M059J (cell line): ENCODE data around the gene ZSCAN23. TPM values are rescaled to one million over a fixed set of nuclear protein-coding genes. Genes with fewer than 3 reads are reported as not detected.
A peak's percentile ranks its signal among the peaks of the same experiment; 100 is the strongest.
"Not testable (repeated sequence)": the region's sequence is repeated elsewhere in the genome, so short reads cannot be mapped to it uniquely, and the experiment has no call there.

Experiments used
- DNase-seq: peaks from one replicate; pipeline ENCODE4 v3.0.0-alpha.2; 2012; ENCODE audit warnings: low read depth
- total RNA-seq: library from RNA; depleted of rRNA; stranded (reverse); fragments of >200 nt; shearing (Covaris generic); gene quantifications from 2 replicates; pipeline ENCODE4 v1.2.3, GENCODE V29; 2014

ZSCAN23 gene
- total RNA-seq, 1 experiment from 2014 or later: 8.2 TPM

- no peak for DNase-seq
These were observed 705 bp downstream of the ZSCAN23 start for GRCh38 chr6:28442586-28442985.

- DNase-seq: no peak
These were observed 6.9 kb downstream of the ZSCAN23 start for GRCh38 chr6:28436404-28436803.

DNA sequence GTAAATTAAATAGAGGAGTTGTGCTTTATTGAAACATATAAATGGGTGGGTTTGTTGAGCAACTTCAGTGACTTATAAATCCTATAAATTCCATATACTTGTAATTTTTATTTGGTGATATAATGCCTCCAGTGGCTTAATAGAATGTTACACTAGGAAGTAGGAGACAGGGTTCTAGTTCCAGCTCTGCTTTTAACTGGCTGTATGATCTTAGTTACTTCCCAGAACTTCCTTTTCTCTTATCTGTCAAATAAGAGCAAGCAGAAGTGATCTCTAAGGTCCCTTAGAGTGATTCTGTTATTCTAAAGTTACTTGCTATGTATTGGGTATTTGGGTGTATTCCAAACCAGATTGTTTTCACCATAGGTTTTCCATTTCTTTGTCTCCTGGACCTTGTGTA is 10.2 kb downstream of the ZSCAN23 start:
- DNase-seq: no peak

DNA sequence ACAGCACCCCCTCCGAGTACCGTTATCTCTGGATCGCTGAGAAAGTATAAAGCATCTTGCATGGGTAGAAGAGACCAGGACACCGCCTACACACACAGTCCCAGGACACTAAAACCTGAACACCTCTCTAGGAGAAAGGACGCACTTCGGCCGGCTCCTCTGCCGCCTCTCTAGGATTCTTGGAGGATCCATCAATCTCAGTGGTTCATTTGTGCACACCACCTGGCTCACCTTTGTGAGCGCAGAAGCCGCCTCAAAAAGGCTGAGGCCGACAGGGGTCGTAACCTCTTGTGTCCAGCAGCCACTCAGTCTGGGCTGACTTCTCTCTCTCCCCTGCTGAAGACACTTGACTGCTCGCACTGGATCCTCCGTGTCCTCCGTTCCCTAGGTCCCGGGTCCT is 13.5 kb downstream of the ZSCAN23 start:
- no peak for DNase-seq

- no peak for DNase-seq
These were observed 17.2 kb downstream of the ZSCAN23 start for GRCh38 chr6:28425944-28426541.

DNA sequence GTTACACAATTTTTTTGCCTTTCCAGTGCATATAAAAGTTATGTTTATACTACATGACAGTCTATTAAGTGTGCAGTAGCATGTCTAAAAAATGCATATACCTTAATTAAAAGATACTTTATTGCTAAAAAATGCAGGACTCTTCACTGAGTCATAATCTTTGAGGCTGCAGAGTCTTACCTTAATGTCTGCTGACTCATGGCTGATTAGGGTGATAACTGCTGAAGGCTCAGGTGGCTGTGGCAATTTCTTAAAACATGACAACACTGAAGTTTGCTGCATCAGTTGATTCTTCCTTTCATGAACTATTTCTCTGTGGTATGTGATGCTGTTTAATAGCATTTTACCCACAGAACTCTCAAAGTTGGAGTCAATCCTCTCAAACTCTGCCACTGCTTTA is 19.1 kb downstream of the ZSCAN23 start:
- peak; percentile 70 for DNase-seq

- no peak for DNase-seq
These were observed 19.7 kb downstream of the ZSCAN23 start for GRCh38 chr6:28423546-28423945.

DNA sequence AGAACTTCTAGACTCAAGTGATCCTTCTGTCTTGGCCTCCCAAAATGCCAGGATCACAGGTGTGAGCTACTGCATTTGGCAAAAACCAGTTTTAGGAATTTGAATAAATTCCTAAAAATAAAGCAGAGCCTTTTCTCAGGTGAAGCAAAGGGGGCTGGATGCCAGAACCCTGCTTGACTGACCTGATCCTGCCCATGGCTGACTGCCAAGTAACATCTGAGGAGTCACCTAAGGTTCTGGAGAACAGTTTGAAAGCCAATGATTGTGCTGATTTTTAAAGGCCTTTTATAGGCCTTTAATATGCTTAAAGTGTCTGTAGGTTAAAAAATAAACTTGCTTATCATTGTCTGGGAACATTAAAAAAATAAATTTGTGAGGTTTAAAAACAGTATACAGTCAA is 29.6 kb downstream of the ZSCAN23 start:
- DNase-seq: no peak

DNA sequence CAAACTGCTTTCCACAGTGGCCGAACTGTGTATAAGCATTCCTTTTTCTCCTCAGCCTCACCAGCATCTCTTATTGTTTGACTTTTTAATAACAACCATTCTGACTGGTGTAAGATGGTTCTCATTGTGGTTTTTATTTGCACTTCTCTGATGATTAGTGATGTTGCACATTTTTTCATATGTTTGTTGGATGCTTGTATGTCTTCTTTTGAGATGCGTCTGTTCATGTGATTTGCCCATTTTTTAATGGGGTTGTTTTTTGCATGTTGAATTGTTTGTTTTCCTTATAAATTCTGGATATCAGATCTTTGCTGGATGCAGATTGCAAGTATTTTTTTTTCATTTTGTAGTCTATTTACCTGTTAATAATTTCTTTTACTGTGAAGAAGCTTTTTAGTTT is 32.5 kb downstream of the ZSCAN23 start:
- no peak for DNase-seq

DNA sequence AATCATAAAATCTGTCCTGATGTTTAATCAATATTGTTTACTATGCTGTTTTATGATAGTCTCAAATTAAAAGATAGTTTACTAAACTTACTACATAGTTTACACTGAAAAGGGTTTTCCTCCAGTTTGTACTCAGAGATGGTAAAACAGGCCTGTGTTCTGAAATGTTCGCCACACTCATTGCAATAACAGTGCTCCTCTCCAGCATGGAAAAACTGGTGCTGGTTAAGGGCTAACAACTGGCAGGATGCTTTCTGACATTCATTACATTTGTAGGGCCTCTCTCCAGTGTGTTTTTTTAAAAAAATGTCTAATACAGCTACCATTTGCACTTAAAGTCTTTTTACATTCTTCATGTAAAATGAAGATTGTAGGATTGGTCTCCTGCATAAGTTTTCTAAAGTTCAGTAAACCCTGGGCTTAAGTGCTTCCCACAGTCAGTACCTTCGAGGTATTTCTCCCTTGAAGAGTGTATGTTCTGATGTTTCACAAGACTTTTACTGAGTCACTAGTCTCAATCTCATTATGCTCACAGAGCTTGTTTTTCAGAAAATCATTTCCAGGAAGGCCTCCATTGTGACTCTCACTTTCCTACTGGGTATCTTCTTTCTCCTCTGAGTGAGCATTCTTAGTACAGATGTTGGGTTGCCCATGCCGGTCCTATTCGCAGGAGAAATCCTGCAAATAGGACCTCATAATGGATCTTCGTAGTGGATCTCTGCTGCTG is 35.1 kb downstream of the ZSCAN23 start:
- no peak for DNase-seq

GRCh38 chr6:28407401-28407800 is 35.9 kb downstream of the ZSCAN23 start:
- no peak for DNase-seq

DNA sequence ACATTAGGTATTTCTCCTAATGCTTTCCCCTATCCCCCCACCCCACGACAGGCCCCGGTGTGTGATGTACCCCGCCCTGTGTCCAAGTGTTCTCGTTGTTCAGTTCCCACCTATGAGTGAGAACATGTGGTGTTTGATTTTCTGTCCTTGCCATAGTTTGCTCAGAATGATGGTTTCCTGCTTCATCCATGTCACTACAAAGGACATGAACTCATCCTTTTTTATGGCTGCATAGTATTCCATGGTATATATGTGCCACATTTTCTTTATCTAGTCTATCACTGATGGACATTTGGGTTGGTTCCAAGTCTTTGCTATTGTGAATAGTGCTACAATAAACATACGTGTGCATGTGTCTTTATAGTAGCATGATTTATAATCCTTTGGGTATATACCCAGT is 39.4 kb downstream of the ZSCAN23 start:
- not testable (repeated sequence) for DNase-seq

DNA sequence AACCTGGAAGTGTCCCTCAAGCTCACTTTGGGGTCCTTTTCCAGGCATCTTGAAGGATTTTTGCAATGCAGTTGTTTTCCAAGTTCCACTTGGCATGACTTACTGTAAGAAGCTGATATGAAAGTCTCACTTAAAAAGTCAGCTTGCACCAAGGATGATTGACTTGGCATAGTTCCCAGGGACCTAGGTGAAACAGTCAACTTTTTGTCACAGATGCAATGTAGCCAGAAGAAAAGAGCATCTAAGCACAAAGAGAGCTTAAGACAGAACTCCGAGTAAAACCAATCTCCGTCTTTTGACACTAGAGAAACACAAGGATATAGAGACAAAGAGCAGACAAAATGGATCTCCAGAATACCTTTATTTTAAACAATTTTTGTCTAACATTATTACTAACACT is 41.1 kb downstream of the ZSCAN23 start:
- peak; percentile 23 for DNase-seq

GRCh38 chr6:28401172-28401571 is 42.1 kb downstream of the ZSCAN23 start:
- DNase-seq: peak; percentile 59

DNA sequence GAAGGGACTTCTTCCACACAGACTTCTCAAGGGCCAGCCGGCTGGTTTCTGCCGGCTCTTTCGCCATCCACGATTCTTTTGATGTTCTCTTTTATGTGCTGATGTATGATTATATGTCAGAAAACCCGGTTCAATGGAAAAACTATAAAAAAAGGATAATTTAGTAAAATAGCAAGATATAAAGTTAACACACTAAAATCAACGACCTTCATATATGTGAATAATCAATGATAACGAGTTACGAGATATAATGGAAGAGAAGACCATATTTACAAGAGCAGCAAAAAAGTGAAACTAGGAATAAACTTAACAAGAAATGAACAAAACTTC is 43.2 kb downstream of the ZSCAN23 start:
- DNase-seq: no peak

DNA sequence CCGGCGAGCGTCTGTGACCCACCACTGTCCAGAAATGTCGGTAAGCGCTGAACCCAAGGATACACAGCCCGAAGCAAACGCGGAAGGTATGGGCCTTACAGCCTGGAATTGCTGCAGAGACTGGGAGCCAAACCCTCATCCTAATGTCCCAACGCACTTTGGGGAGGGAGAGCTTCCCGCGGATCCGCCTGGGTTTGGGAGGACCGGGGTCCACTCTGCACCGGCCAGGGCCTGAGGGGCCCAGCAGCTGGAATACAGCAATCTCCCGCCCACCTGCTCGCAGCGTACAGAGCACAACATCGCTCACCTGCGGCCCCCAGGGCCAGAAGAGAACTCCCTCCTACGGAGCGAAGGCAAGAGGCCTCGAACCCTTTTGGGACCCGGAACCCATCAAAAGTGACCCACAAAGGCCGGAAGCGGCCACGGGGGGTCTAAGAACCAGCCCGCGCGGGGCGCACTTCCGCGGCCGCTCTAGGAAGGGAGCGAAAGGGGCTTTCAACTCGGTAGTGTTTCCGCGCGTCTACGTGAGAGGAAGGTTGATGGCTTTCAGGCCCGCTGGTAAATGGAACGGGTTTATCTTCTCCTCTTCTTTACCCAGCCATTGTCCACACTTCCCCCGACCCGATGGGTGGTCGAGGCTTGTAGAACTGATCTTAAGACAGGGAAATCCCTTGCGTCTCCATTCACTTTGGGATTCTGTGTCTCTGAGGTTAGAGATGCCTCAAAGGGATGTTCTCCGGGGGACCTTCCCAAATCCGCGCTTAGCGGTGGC is 43.8 kb downstream of the ZSCAN23 start, which contains the start of gene ZSCAN12:
Gene ZSCAN12, minus strand, starts transcription at position 398 of the 772 bp plus-strand sequence. CDS start 1,342 bp downstream, outside the sequence.
- DNase-seq: peak; percentile 93

DNA sequence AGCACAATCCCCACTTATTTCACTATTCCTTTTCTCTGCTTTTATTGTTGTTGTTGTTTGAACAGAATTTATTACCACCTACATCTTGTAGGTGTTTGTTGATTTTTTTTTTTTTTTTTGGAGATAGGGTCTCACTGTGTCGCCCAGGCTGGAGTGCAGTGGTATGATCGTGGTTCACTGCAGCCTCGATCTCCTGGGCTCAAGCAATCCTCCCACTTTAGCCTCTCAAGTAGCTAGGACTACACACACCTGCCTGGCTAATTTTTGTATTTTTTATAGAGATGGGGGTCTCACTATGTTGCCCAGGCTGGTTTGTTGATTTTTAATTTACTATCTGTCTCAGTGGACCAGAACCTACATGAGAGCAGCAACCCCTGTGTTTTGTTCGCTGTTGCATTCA is 47.4 kb downstream of the ZSCAN23 start:
- no peak for DNase-seq

DNA sequence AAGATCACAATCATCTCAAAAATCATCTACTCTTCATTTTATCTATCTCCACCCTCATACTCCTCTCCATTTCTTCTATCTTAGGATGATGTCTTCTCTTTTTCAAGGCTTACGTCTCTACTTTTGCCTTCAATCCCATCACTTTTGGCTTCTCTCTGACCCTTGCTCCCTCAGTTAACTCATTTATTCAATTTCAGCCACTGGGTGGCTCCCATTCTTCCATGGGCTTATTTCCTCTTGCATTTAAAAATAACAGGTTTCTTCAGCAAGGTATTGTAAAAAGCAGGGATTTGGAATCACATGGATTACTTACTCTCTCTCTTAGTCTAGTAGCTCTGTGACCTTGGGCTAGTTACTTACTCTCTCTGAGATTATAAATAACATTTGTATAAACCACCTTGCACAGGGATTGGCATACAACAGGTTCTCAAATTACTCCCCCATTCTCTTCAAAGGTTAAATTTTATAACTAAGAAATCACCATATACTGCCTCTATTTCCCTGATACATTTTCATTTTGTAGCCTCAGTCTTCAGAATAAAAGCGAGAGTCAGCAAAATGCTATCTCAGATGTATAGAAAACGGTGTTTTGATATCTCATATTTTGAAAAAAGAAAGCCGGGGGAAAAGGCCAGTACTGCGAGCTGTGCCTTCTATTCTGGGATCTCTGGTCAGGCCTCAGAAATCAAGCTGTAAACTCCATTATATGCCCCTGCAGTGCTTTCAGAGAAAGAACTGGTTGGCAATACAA is 49.2 kb downstream of the ZSCAN23 start:
- DNase-seq: peak; percentile 25

DNA sequence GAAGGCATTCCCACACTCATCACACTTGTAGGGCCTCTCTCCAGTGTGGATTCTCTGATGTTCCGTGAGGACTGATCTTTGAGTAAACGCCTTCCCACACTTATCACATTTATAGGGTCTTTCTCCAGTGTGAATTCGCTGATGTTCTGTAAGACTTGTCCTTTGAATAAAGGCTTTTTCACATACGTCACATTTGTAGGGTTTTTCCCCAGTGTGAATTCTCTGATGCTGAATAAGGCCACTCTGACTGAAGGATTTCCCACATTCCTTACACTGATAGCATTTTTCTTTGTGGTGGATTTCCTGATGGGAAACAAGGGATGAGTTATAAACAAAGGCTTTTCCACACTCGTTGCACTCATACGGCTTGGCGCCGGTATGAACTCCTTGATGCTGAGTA is 52.6 kb downstream of the ZSCAN23 start:
- DNase-seq: no peak

DNA sequence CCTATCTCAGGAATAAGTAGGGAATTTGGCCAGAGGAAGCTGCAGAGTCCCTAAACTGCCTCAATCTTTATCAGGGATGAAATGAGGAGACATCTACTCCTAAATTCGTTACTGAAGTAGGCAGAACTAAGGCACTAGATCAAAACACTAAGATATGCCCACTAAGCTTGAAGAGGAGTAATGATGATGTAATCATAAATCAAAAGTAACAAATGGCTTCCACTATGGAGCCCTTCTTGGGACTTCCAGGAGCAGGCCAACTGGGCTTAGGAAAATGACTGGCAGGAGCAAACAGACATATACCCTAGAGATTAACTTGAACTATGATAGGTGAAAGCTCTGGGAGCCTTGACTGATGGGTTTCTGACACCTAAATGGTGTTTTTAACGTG is 59.2 kb downstream of the ZSCAN23 start:
- DNase-seq: no peak

- no peak for DNase-seq
These were observed 59.8 kb downstream of the ZSCAN23 start for GRCh38 chr6:28383235-28384142.
